Osteoblast (primary cell): ENCODE results near the gene EFCAB8. TPM values are rescaled to one million over a fixed set of nuclear protein-coding genes. Genes with fewer than 3 reads are reported as not detected.

Source experiments
- DNase-seq: peaks from one replicate; pipeline ENCODE4 v3.0.0; 2011; ENCODE audit warnings: low spot score, mixed read lengths; ENCODE audit not compliant: insufficient read length; ENCODE audit errors: missing footprints
- H2AFZ ChIP-seq: 2 replicates; pipeline ENCODE4 v1.6.0; 2011; ENCODE audit warnings: mild to moderate bottlenecking, low read length
- H3K27ac ChIP-seq: 2 replicates; pipeline ENCODE4 v1.5.1; 2011; ENCODE audit warnings: mild to moderate bottlenecking, low read depth, low read length, moderate library complexity
- H3K27me3 ChIP-seq: 2 replicates; pipeline ENCODE4 v1.6.0; 2012; ENCODE audit warnings: mild to moderate bottlenecking, control low read depth, inconsistent platforms, low read length, moderate library complexity; ENCODE audit not compliant: insufficient read depth
- H3K36me3 ChIP-seq: 2 replicates; pipeline ENCODE4 v1.5.1; 2011; ENCODE audit warnings: mild to moderate bottlenecking, low read length, control low read depth, moderate library complexity; ENCODE audit not compliant: insufficient read depth
- H3K4me1 ChIP-seq: 2 replicates; pipeline ENCODE4 v1.5.1; 2011; ENCODE audit warnings: mild to moderate bottlenecking, low read length, control low read depth, moderate library complexity; ENCODE audit not compliant: insufficient read depth
- H3K4me2 ChIP-seq: 2 replicates; pipeline ENCODE4 v1.6.0; 2011; ENCODE audit warnings: mild to moderate bottlenecking, low read length; ENCODE audit not compliant: insufficient read depth
- H3K4me3 ChIP-seq: fragments of 200-600 bp; sonication (generic); 3 replicates; pipeline ENCODE4 v1.5.1; 2012; ENCODE audit warnings: mild to moderate bottlenecking, low read length, inconsistent platforms; ENCODE audit not compliant: insufficient read depth
- H3K79me2 ChIP-seq: 2 replicates; pipeline ENCODE4 v1.6.0; 2012; ENCODE audit warnings: mild to moderate bottlenecking, low read length, control low read depth, inconsistent platforms; ENCODE audit not compliant: insufficient read depth
- H3K9me3 ChIP-seq: 2 replicates; pipeline ENCODE4 v1.5.1; 2011; ENCODE audit warnings: low read depth, low read length, control low read depth
- H4K20me1 ChIP-seq: 2 replicates; pipeline ENCODE4 v1.6.0; 2012; ENCODE audit warnings: mild to moderate bottlenecking, low read length, control low read depth; ENCODE audit not compliant: insufficient read depth
- CTCF ChIP-seq: IDR thresholded peaks from 2 replicates; pipeline ENCODE4 v1.5.1; 2011; ENCODE audit warnings: mild to moderate bottlenecking, low read depth, low read length, moderate library complexity; ENCODE audit errors: extremely low read depth
- total RNA-seq: library from RNA; depleted of rRNA; stranded (reverse); fragments of >200 nt; gene quantifications from 2 replicates; pipeline ENCODE4 v1.2.3, GENCODE V29; 2012

Gene EFCAB8
- total RNA-seq, 1 donor = 1.4 TPM

GRCh38 chr20:32967961-32968457 is 109.3 kb downstream of the EFCAB8 start:
- no peak for DNase-seq
- Histone ChIP-seq H3K79me2 (no peaks in the 10 kb centered on the region), H3K27ac (no peak overlapping the region), H3K9me3 (no peaks in the 10 kb centered on the region), H3K4me2 (no peak overlapping the region), H3K4me1 (peaks cover 5% of the 10 kb centered on the region), H4K20me1 (no peaks in the 10 kb centered on the region), H3K27me3 (no peaks in the 10 kb centered on the region), H3K36me3 (no peaks in the 10 kb centered on the region), H3K4me3 (no peak overlapping the region), H2AFZ (no peak overlapping the region)
- TF ChIP-seq CTCF = no peak

GRCh38 chr20:32968478-32969241 is 109.9 kb downstream of the EFCAB8 start:
- no peaks in the 10 kb centered on the region for H3K79me2 ChIP-seq
- no peak overlapping the region for H3K4me2 ChIP-seq
- H3K36me3 ChIP-seq = no peaks in the 10 kb centered on the region
- TF ChIP-seq CTCF = no peak
- DNase-seq = peak; percentile 90
- no peaks in the 10 kb centered on the region for H3K27me3 ChIP-seq
- H4K20me1 ChIP-seq = no peaks in the 10 kb centered on the region
- no peak overlapping the region for H3K4me3 ChIP-seq
- no peak overlapping the region for H3K27ac ChIP-seq
- no peaks in the 10 kb centered on the region for H3K9me3 ChIP-seq
- H2AFZ ChIP-seq = no peak overlapping the region
- peaks cover 5% of the 10 kb centered on the region for H3K4me1 ChIP-seq

GRCh38 chr20:32969356-32970114 is 110.8 kb downstream of the EFCAB8 start:
- TF ChIP-seq CTCF = no peak

More at GRCh38 chr20:32969356-32970114, 110.8 kb downstream of the EFCAB8 start:
- Histone ChIP-seq H3K4me2 (no peak overlapping the region), H2AFZ (no peak overlapping the region), H3K79me2 (no peaks in the 10 kb centered on the region), H3K27me3 (no peaks in the 10 kb centered on the region), H3K27ac (no peak overlapping the region), H4K20me1 (no peaks in the 10 kb centered on the region), H3K4me1 (peaks cover 5% of the 10 kb centered on the region), H3K9me3 (no peaks in the 10 kb centered on the region), H3K4me3 (no peak overlapping the region), H3K36me3 (no peaks in the 10 kb centered on the region)
- DNase-seq = no peak
